ENCODE results near the gene BSN.

The BSN gene

GRCh38 chr3:49634736-49635135 lies 80.5 kb downstream of the BSN start:
- no peak for DNase-seq

DNA sequence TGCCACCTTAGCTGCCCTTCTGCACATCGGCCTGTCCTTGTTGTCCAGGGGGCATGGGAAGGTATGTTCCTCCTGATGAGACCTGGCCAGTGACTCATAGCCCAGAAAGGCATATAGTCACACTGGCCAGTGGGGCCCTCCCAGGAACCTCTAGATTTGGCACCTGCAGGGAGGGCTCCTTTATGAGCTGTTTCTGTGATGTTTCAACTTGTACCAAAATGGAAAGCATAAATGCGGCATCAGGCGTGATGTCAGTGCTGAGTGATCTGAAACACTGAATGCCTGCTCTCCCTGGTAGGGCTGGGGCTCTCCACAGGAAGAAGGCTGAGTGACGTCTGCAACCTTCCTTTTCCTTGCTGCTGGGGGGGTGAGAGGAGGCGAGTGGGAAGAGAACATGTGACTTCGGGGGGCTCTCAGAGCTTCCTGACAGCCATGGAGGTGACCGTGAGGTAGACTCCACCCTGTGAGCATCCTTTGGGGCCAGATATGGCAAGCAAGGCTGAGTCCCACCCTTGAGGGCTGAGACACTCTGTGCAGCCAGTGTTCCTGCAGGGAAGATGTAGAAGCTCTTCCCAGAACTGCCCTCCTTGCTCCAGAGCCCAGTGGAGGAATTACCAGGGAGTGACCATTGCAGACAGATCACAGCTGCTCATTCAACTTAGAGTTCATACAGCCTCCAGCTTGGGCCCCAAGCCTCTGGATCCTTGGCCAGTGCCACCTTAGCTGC lies 82.8 kb downstream of the BSN start:
- DNase-seq = no peak

DNA sequence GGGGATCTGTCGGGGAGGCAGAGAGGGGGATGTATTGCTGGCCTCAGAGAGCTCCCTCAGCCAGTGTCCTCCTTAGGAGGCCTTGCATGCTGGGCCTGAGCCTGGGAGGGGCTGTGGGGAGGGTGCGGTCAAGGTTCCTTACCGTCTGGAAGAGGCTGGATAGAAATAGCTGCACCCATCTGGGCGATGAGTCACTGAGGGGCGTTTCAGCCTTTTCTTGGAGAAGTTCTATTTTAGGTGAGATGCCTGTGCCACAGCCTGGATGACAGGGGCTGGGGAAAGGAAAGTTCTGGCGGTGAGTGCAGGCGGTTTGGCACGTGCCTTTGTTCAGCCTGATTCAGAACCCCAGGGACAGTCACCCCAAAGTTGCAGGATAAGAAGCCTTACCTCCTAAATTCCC lies 84.2 kb downstream of the BSN start:
- peak; percentile 76 for DNase-seq

- DNase-seq = no peak
Observed at GRCh38 chr3:49639551-49639950, 85.3 kb downstream of the BSN start.

- DNase-seq = no peak
Observed at GRCh38 chr3:49641292-49641691, 87.0 kb downstream of the BSN start.

GRCh38 chr3:49641921-49642707 lies 87.8 kb downstream of the BSN start:
- DNase-seq = no peak

GRCh38 chr3:49642708-49643145 lies 88.5 kb downstream of the BSN start:
- no peak for DNase-seq

- DNase-seq = no peak
Observed at GRCh38 chr3:49644684-49645083, 90.4 kb downstream of the BSN start.

DNA sequence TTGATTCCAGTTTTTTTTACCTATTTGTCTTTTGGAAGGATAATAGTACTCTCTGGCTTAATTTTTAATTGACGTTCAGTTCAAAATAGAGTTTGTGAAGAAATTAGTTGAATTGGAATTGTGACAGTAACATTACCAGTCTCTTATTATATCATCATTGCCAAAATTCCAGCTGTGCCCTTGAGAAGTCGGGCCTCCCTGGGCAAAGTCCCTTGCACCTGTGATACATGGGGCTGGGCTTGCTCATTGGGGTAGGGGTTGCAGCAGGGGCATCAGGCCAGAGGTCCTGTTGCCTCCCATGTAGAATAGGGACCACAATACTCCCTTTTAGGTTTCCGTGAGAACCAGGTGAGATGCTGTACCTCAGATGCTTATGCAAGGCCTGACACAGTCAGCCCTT lies 92.0 kb downstream of the BSN start:
- DNase-seq = no peak

GRCh38 chr3:49647741-49648140 lies 93.5 kb downstream of the BSN start:
- no peak for DNase-seq

GRCh38 chr3:49648354-49649019 lies 94.2 kb downstream of the BSN start:
- DNase-seq = no peak

GRCh38 chr3:49649576-49649975 lies 95.3 kb downstream of the BSN start:
- no peak for DNase-seq

DNA sequence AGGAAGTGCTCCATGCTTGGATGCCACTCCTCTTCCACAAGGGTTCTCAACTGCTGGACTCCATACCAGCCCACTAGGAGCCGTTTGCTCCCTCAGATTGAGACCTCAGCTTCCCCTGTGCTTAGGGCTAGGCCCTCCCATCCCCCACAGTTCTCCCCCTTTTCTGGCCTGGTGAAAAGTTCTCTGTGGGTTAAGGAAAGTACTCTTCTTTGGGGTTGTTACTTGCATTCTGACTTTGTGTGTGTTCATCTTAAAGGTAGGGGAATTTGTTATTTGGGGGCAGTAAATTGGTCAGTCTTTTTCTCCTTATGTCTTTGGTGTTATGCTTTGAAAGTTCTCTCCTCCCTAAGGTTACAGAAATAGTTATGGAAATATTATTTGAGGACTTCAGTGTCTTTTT lies 95.9 kb downstream of the BSN start:
- no peak for DNase-seq

- DNase-seq = no peak
Observed at GRCh38 chr3:49650637-49651036, 96.4 kb downstream of the BSN start.

DNA sequence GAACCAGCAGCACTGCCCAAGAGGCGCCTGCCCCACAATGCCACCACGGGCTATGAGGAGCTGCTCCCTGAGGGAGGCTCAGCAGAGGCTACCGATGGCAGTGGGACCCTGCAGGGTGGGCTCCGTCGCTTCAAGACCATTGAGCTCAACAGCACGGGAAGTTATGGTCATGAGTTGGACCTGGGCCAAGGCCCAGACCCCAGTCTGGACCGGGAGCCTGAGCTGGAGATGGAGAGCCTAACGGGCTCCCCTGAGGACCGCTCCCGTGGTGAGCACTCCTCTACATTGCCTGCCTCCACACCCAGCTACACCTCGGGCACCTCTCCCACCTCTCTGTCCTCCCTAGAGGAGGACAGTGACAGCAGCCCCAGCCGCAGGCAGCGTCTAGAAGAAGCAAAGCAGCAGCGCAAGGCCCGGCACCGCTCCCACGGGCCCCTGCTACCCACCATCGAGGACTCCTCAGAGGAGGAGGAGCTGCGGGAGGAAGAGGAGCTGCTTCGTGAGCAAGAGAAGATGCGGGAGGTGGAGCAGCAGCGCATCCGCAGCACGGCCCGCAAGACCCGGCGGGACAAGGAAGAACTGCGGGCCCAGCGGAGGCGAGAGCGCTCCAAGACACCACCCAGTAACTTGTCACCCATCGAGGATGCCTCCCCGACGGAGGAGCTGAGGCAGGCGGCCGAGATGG lies 98.1 kb downstream of the BSN start:
- no peak for DNase-seq

GRCh38 chr3:49652903-49653415 lies 98.7 kb downstream of the BSN start:
- no peak for DNase-seq

DNA sequence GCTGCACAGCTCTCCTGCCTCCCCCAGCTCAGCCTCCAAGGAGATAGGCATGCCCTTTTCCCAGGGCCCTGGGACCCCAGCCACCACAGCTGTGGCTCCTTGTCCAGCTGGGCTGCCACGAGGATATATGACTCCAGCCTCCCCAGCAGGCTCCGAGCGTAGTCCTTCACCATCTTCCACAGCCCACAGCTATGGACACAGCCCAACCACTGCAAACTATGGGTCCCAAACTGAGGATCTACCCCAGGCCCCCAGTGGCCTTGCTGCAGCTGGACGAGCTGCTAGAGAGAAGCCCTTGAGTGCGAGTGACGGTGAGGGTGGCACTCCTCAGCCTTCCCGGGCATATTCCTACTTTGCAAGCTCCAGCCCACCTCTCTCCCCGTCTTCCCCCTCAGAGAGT lies 99.3 kb downstream of the BSN start:
- DNase-seq = no peak

GRCh38 chr3:49654176-49654825 lies 100.0 kb downstream of the BSN start:
- DNase-seq = no peak

DNA sequence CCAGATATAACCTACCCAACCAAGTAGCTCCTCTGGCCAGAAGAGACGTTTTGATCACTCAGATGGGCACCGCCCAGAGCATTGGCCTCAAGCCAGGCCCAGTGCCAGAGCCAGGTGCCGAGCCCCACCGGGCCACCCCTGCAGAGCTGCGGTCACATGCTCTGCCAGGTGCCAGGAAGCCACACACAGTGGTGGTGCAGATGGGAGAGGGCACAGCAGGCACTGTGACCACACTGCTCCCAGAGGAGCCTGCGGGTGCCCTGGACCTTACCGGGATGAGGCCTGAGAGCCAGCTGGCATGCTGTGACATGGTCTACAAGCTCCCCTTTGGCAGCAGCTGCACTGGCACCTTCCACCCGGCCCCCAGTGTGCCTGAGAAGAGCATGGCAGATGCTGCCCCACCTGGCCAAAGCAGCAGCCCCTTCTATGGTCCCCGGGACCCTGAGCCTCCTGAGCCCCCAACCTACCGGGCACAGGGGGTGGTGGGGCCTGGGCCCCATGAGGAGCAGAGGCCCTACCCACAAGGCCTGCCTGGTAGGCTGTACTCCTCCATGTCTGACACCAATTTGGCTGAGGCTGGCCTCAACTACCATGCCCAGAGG lies 100.8 kb downstream of the BSN start:
- DNase-seq = no peak

- no peak for DNase-seq
Observed at GRCh38 chr3:49655731-49656285, 101.5 kb downstream of the BSN start.

DNA sequence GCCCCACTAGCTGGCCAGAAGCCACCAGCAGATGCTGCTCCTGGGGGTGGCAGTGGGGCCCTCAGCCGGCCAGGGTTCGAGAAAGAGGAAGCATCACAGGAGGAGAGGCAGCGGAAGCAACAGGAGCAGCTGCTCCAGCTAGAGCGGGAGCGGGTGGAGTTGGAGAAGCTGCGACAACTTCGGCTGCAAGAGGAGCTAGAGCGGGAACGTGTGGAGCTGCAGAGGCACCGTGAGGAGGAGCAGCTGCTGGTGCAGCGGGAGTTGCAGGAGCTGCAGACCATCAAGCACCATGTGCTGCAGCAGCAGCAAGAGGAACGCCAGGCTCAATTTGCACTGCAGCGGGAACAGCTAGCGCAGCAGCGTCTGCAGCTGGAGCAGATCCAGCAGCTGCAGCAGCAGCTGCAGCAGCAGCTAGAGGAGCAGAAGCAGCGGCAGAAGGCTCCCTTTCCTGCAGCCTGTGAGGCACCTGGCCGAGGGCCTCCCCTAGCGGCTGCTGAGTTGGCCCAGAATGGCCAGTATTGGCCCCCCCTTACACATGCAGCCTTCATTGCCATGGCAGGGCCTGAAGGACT lies 102.3 kb downstream of the BSN start:
- DNase-seq = no peak

Data from NCI-H226 (cell line).